Measurements from ENCODE around the gene VIL1. TPM values are rescaled to one million over a fixed set of nuclear protein-coding genes. Genes with fewer than 3 reads are reported as not detected.

Gene VIL1
- total RNA-seq, 4 donors from 2014 or later: 189 to 1,274 (median 741) TPM

GRCh38 chr2:218431878-218432277 lies 13.0 kb downstream of the VIL1 start:
- Histone ChIP-seq H3K9me3 (no peaks in the 10 kb centered on the region), H3K27ac (no peak overlapping the region), H3K4me3 (no peak overlapping the region), H3K27me3 (no peaks in the 10 kb centered on the region), H3K4me1 (no peaks in the 10 kb centered on the region), H3K36me3 (peaks cover 0 to 65% (median 0%) of the 10 kb centered on the region in 3 donors)
- TF ChIP-seq POLR2A (IDR thresholded peaks at IDR 0.05): no peak
- no peak for TF ChIP-seq CTCF (IDR thresholded peaks at IDR 0.05)
- DNase-seq: no peak

- H3K4me3 ChIP-seq: no peak overlapping the region
- no peak overlapping the region for H3K27ac ChIP-seq
- peaks cover 0 to 2% (median 0%) of the 10 kb centered on the region in 4 donors for H3K4me1 ChIP-seq
- DNase-seq: peak in 1 of 3 donors; percentile 38
- H3K27me3 ChIP-seq: no peaks in the 10 kb centered on the region
- no peaks in the 10 kb centered on the region for H3K9me3 ChIP-seq
- peaks cover 0 to 64% (median 0%) of the 10 kb centered on the region in 3 donors for H3K36me3 ChIP-seq
- TF ChIP-seq POLR2A (IDR thresholded peaks at IDR 0.05) (no peak), CTCF (IDR thresholded peaks at IDR 0.05) (no peak)
These were observed 13.9 kb downstream of the VIL1 start for GRCh38 chr2:218432676-218433365.

- Histone ChIP-seq H3K4me3 (no peak overlapping the region), H3K36me3 (peaks cover 0 to 55% (median 0%) of the 10 kb centered on the region in 3 donors), H3K4me1 (peaks cover 0 to 15% (median 0%) of the 10 kb centered on the region in 4 donors), H3K27me3 (no peaks in the 10 kb centered on the region), H3K27ac (no peak overlapping the region), H3K9me3 (no peaks in the 10 kb centered on the region)
- no peak for TF ChIP-seq POLR2A (IDR thresholded peaks at IDR 0.05)
- TF ChIP-seq CTCF (IDR thresholded peaks at IDR 0.05): no peak
- DNase-seq: peak in 1 of 3 donors; percentile 28
These were observed 15.5 kb downstream of the VIL1 start for GRCh38 chr2:218434456-218434855.

- peaks cover 0 to 48% (median 0%) of the 10 kb centered on the region in 3 donors for H3K36me3 ChIP-seq
- H3K4me3 ChIP-seq: no peak overlapping the region
- TF ChIP-seq POLR2A (IDR thresholded peaks at IDR 0.05) (no peak), CTCF (IDR thresholded peaks at IDR 0.05) (no peak)
- peak in 1 of 3 donors; percentile 28 for DNase-seq
- no peaks in the 10 kb centered on the region for H3K9me3 ChIP-seq
- no peak overlapping the region for H3K27ac ChIP-seq
- H3K4me1 ChIP-seq: peaks cover 0 to 20% (median 0%) of the 10 kb centered on the region in 4 donors
- no peaks in the 10 kb centered on the region for H3K27me3 ChIP-seq
These were observed 16.4 kb downstream of the VIL1 start for GRCh38 chr2:218435003-218435982.

- Histone ChIP-seq H3K9me3 (no peaks in the 10 kb centered on the region), H3K4me3 (no peak overlapping the region), H3K4me1 (peaks cover 0 to 29% (median 0%) of the 10 kb centered on the region in 4 donors), H3K36me3 (peaks cover 0 to 50% (median 0%) of the 10 kb centered on the region in 3 donors), H3K27me3 (no peaks in the 10 kb centered on the region), H3K27ac (no peak overlapping the region)
- peak in 1 of 3 donors; percentile 34 for DNase-seq
- TF ChIP-seq CTCF (IDR thresholded peaks at IDR 0.05): no peak
- no peak for TF ChIP-seq POLR2A (IDR thresholded peaks at IDR 0.05)
These were observed 18.1 kb downstream of the VIL1 start for GRCh38 chr2:218436992-218437391.
